ENCODE results near the gene TOX4.
A peak's percentile ranks its signal among the peaks of the same experiment; 100 is the strongest.

TOX4 gene

GRCh38 chr14:21503376-21503775 lies 26.4 kb downstream of the TOX4 start:
- in situ Hi-C loops (cut with HindIII; ENCODE audit: low sequenced_read_pairs): no loop called here
- no peak for DNase-seq (ENCODE audit: low read depth)
- H3K4me3 ChIP-seq (ENCODE audit: low read depth, low read length): no peak overlapping the region
- TF ChIP-seq CTCF (IDR thresholded peaks at IDR 0.05; ENCODE audit: low read depth, low read length, missing control alignments): no peak

GRCh38 chr14:21505012-21505553 lies 28.1 kb downstream of the TOX4 start:
- TF ChIP-seq CTCF (IDR thresholded peaks at IDR 0.05; ENCODE audit: low read depth, low read length, missing control alignments): no peak
- DNase-seq (ENCODE audit: low read depth): no peak
- H3K4me3 ChIP-seq (ENCODE audit: low read depth, low read length): no peak overlapping the region
- in situ Hi-C loops (cut with HindIII; ENCODE audit: low sequenced_read_pairs): no loop called here

- no peak for DNase-seq (ENCODE audit: low read depth)
- TF ChIP-seq CTCF (IDR thresholded peaks at IDR 0.05; ENCODE audit: low read depth, low read length, missing control alignments): no peak
- in situ Hi-C loops (cut with HindIII; ENCODE audit: low sequenced_read_pairs): no loop called here
- no peak overlapping the region for H3K4me3 ChIP-seq (ENCODE audit: low read depth, low read length)
Observed at GRCh38 chr14:21506557-21506956, 29.6 kb downstream of the TOX4 start.

- peak overlapping the region; percentile 77 for H3K4me3 ChIP-seq (ENCODE audit: low read depth, low read length)
- no peak for DNase-seq (ENCODE audit: low read depth)
- TF ChIP-seq CTCF (IDR thresholded peaks at IDR 0.05; ENCODE audit: low read depth, low read length, missing control alignments): no peak
- in situ Hi-C loops (cut with HindIII; ENCODE audit: low sequenced_read_pairs): no loop called here
Observed at GRCh38 chr14:21509432-21510143, 32.6 kb downstream of the TOX4 start.

- DNase-seq (ENCODE audit: low read depth): peak; percentile 99
- peak within 1 kb of the TSS; percentile 77 for H3K4me3 ChIP-seq (ENCODE audit: low read depth, low read length)
- in situ Hi-C loops (cut with HindIII; ENCODE audit: low sequenced_read_pairs): no loop called here
- TF ChIP-seq CTCF (IDR thresholded peaks at IDR 0.05; ENCODE audit: low read depth, low read length, missing control alignments): no peak
Observed at GRCh38 chr14:21510735-21511657, 34.0 kb downstream of the TOX4 start, which contains the start of gene METTL3. Gene METTL3, minus strand, starts transcription at chr14:21511340. Its CDS starts 117 bp downstream, at chr14:21511223.

- H3K4me3 ChIP-seq (ENCODE audit: low read depth, low read length): no peak overlapping the region
- TF ChIP-seq CTCF (IDR thresholded peaks at IDR 0.05; ENCODE audit: low read depth, low read length, missing control alignments): no peak
- no peak for DNase-seq (ENCODE audit: low read depth)
- in situ Hi-C loops (cut with HindIII; ENCODE audit: low sequenced_read_pairs): no loop called here
Observed at GRCh38 chr14:21514341-21514740, 37.3 kb downstream of the TOX4 start.
